SK-MEL-5 (cell line): ENCODE results near the gene ADORA3. TPM values are rescaled to one million over a fixed set of nuclear protein-coding genes. Genes with fewer than 3 reads are reported as not detected.

Experiments used
- DNase-seq: peaks from one replicate; pipeline ENCODE4 v3.0.0-alpha.2; 2016; ENCODE audit warnings: low read depth, low spot score
- in situ Hi-C: cut with HindIII; loops from 2 replicates; pipeline ENCODE4 v1.10.0; 2016; ENCODE audit warnings: low sequenced_read_pairs, high pct_unique_total_duplicates, low pct_unique_long_range_greater_than_20kb
- total RNA-seq: library from RNA; depleted of rRNA; stranded (reverse); fragments of >200 nt; shearing (Covaris generic); gene quantifications from 2 replicates; pipeline ENCODE4 v1.2.3, GENCODE V29; 2014

ADORA3 gene
- total RNA-seq, 1 experiment from 2014 or later = not detected

DNA sequence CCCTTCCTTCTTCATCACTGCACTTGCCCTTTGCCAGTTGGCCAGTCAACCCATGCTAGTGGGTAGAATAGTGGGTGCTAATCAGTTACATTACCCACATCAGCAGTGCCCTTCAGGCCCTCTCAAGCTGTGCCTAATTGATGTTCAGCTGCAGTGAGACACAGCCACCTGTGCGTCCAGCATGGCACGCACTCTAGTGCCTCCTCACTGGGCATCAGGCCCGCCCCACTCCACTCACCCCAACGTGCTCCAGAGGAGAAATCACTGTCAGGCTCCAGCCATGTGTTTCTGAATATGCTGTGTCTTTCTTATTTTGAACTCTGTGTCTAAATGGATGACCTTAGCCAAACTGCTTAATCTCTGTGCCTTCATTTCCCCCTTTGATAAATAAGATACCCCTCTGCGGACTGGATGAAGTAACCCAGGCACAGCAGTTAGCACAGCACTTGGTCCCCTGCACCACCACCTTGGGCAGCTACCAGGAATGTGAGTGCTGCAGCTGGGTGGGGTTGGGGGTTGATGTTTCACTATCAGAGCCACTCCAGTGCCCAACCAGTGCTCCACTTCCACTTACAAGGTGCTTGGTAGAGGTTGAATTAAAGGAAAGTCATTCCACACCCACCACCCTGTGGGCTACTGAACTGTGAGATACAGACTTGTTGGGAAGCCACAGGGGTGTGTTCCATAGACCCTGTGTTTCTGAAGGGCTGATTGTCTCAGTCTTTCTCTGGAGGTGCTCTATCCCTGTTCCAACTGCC lies 8.9 kb upstream of the ADORA3 start:
- in situ Hi-C loops = no loop called here
- DNase-seq = no peak

DNA sequence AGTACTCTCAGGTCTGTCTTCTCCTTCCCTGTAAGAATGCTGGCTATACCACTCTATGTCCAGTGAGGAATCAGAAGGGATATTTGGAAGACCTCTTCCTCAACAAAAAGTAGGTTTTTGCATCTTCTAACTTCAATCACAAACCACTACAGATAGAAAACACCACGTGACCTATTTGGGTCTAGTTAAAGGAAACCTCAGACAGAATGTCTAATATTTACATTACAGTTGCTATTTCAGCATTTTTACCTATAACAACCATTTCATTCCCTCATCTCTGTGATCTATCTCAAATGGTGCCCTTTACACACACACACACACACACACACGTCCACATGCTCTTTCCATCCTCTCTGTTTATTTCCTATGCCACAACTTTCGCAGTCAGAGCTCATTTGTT lies 7.9 kb upstream of the ADORA3 start:
- in situ Hi-C loops = no loop called here
- DNase-seq = no peak

DNA sequence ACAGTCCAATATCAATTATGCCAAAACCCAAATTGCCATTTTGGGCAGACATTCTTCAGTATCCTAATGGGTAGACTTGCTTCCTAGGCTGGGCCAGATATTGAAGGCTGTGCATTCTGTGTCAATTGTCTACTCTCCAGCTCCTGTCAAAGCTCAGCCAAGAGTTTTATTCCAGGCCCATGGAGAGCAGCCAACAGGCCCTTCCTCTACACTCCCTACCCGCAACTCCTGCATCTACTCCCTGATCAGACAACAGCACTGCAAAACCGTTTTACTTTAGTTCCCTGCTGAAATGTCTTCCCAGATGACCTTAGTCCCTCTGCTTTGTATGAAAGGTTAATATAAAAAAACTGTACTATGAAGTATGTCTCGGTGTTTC lies 6.6 kb upstream of the ADORA3 start:
- in situ Hi-C loops = no loop called here
- no peak for DNase-seq

DNA sequence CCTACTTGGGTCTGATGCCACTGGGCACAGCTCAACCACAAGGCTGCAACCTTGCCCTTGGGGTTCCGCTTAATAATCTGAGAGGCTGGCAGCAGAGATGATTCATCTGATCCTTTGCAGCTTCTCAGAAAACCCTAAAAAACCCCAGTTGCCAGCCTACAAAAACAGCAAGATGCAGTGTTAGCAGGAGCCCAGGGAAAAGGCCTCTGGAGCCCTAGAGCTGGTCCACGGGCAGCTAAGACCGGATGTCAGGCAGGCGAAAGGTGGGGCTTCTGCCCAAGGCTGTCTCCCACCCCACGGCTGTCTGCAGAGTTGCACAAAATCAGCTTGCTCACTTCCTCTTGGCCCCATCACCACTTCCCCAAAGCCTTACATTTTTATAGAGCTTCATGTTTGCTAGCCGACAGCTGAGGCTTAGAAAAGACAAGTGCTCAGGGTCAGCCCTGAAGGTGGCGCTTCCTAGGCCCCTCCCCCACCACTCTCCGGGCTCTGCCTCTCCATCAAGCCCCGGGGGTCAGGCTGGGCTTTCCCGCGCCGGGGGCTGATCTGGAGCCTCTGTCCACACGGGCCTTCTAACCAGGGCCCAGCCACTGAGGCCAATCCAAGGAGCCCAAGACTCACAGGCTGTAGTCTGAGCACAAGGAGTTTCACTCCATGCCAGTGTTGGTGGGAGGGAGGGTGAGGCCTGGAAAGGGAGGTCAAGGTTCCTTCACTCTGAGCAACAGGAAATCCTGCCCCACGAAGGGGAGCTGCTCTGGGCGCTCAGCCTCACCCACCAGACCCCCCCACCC lies 4.2 kb upstream of the ADORA3 start:
- no peak for DNase-seq
- in situ Hi-C loops = no loop called here

DNA sequence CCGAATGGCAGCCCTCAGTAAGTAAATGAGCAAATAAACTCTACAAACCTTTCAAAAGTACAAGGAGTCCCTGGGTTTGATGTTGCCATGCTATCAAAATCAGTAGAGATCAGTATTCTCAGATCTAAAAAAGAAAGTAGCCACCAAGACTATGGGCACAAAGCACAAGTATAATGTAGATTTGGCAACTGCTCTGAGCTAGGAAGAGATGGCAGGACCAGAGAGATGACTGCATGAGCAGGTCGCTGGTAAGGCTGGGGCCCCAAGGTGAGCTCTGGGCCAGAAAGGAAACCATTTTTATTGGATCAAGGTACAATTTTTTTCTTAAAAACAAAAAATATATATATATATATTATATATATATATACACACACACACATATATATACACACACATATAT lies 3.1 kb upstream of the ADORA3 start:
- DNase-seq = no peak
- in situ Hi-C loops = no loop called here

DNA sequence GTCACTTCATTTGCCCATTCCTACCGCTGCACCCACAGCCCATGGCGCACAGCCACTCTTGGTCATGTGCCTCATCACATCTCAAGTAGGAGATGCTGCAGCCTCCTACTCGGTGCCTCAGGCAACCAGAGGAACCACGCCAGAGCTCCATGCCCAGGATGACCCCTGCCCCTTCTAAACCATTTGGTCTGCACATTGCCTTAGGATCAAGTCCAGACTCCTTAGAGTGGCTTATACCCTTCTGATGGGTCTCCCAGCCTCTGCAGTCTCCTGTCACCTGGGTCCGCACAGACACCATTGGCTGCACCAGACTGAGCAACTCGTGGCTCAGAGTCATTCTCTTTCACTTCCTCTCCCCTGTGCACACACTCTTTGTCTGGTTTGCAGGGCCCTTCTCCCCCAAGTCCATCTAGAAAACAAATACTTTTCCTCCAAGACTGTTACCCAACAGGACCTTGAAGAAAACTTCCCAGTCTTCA lies 2.2 kb upstream of the ADORA3 start:
- in situ Hi-C loops = no loop called here
- no peak for DNase-seq

DNA sequence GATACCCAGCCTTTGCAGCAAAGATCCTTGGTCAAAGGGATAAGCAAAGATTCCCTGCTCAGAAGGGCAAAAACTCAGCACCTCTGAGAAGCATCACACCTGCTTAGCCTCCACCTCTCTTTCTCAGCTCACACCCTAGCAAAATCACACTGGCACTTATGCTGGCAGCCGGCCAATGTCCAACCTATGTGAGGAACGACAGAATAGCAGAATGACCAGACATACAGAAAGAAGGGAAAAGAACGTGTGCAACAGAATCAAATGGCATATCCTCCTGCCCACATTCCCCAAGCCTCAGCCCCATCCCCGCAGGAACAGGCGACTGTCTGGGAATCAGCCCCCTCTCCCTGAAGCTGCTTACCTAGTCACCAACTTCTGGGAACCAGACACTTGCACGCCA lies 664 bp upstream of the ADORA3 start:
- DNase-seq = no peak
- in situ Hi-C loops = no loop called here

DNA sequence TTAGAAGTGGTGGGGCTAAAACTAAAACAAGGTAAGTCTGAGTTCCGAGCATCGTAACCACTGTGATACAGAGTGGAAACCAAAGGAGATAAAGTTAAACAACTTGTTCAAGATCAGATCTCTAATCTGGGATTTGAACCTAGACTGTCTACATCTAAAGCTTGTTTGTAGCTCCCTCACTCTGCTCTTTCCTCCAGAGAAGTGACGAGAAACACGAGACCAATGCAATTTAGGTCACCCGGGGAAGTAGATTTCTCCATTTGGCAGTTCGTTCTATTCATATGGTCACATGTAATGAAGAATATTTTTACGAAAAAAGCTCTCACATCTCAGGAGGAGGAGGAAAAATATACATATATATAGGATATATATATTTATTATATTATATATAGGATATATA lies 1.8 kb downstream of the ADORA3 start:
- in situ Hi-C loops = no loop called here
- DNase-seq = no peak

DNA sequence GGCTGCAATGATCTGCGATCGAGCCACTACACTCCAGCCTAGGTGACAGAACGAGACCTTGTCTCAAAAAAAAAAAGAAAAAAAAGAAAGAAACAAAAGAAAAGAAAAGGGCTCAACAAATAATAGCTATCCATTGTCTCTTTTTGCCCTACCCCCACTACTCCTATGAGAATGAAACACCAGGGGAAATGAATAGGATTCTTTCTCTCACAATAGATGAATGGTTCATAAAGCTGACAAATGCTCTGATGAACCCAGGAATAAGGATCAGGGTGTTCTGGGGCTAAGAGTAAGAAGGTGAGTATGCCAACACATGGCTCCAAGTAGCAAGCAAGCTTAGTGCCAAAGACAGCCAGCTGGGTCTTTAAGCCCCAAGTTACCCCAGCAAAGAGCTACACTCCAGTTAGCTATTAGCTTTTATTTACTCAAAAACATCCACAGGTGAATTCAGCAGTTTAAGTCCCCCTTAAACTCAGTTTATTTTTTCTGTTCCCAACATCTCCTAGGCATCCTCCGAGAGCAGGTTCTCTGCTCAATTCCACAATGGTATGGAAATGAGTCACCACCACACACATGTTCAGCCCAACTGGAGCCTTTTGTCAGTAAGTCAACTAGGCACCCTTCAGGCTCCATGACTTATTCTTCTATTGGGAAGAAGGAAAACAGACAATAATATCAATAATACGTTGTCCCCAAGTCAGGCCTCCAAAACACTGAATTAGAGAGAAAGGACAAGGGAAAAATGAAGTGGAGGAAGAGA lies 4.2 kb downstream of the ADORA3 start:
- in situ Hi-C loops = no loop called here
- DNase-seq = no peak

DNA sequence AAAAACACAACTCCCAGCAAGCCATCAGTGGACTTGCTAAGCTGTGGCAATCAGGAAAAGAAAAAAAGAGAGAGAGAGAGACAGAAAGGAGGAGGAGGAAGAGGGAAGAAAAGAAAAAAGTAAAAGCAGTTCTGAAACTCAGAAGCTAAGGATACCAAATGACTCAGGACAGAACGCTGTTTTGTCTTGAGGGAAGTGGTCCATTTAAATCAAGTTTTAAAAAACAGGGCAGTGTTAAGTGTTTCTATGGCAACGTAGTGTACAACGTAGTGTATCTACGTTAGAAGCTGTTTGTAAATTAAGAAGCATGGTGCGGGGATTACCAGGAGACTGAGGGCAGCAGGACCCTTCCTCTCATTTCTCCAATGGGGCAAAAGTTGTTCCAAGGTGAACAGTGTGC lies 5.8 kb downstream of the ADORA3 start:
- no peak for DNase-seq
- in situ Hi-C loops = no loop called here

DNA sequence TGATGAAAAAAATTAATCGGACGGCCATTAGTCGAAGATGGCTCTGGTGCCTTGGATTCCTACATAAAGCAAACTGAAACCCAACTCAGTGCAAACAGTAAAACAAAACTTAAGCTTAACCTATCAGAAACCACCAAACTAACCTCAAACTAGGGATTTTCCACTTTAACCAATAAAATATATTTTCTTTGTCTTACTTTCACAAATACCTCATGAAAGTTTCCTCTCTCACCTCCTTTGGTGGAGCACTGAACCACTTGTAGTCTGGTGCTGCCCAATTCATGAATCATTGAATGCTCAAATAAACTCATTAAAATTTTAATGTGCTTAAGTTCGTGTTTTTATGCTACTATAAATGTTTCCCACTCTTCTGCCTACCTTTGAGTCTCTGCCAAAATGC lies 7.0 kb downstream of the ADORA3 start:
- no peak for DNase-seq
- in situ Hi-C loops = no loop called here

DNA sequence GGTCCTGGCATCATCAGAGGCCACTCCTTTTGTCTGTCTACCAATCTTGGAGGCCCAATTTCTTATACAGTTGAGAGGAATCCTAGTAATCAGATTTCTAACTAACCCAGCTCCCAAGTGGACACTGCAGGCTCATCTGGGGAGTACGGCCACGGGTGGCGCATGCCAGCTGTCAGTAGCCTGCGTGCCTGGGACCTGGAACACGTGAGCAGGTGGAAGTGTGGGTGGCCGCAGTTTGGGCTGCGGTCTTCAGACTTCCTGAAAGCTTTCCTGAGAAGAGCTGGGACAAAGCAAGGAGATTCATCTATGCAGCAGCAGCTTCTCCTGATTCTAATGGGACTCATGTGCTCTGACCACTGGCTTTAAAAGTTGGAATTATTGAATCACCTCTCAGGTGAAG lies 12.4 kb downstream of the ADORA3 start:
- in situ Hi-C loops = no loop called here
- no peak for DNase-seq

DNA sequence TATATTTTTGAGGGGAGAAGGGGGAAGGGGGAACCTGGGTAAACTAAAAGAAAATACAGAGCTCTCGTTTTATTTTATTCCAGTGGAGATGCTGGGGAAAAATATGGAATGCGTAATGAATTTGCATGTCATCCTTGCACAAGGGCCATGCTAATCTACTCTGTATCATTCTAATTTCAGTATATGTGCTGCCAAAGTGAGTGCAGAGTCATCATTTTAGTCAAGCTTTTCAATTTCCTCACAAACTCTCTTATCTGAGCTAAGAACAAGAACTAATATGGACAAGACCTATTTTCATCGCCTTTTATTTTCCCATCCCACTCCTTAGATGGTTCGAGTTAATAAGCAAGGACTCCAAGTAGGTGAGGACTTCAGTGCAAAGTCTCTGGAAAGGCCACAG lies 13.2 kb downstream of the ADORA3 start:
- in situ Hi-C loops = no loop called here
- no peak for DNase-seq

DNA sequence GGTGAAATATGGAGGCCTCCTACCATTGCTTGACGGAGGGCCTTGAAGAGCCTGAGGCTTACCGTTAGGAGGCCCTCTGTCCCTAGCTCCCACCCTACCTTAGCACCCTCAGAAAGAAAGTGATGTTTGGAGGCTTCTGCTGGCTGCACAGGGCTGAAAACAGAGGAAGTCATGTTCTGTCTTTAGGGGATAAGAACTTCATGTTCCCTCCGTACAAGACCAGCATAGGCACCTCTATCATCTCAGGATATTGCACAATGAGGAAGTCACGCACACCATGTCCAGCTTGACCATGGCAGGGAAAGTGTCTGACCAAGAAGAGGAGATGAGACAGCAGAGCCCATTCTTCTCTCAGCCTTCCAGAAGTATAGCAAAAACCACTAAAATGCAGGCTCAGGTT lies 13.8 kb downstream of the ADORA3 start:
- peak; percentile 14 for DNase-seq
- in situ Hi-C loops = no loop called here

DNA sequence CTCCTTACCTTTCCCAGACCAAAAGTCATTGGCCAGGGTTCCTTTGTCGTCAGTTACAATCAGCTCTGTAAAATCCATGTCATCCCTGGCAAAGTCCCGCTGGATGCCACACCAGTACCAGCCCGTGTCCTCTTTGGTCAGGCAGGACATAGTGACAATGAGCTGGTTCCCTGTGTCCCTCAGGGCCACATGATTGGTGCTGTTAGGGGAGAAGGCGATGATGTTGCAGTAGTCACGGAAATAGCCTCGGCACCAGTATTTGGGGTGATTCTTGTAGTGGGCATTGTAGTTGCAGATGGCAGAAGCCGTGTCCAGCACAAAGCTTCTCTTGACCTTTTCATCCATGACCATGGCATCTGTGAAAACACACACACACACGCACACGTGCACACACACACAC lies 14.8 kb downstream of the ADORA3 start:
- in situ Hi-C loops = no loop called here
- DNase-seq = no peak

DNA sequence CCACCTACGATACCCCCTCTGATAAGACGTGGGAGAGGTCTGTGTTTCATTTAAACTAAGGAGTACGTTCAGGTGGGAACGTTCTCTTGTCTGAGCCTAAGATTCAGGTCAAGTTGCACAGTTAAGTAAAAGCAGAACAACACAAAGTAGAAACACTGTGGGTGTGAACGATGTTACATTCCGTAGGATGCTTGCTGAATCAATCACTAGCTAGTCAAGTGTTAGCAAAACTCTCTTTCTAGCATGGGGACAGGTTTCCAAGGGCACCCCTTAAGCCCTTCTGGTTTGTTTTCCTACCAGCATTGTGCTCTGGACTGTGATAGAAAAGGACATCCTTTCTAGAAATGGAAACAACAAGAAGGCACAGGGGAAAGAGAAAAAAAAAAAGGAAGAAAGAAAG lies 16.3 kb downstream of the ADORA3 start:
- in situ Hi-C loops = no loop called here
- no peak for DNase-seq

DNA sequence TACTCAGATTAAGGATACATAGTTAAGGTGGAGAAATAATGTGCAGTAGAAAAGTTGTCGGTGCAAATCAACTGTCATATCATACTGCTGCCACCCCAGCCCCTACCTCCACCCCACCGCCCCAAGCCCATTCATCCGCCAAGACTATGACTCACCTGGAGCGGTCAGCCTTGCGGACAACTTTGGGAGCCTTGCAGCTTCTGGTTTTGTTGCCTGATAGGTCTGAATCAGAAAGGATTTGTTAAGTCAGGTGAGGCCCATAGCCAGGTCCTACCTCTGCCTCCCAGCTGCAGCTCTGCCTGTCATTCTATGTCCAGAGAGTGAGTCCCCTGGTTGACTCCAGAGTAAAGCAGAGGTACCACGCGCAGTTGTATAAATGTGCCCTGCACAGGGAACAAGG lies 17.0 kb downstream of the ADORA3 start:
- no peak for DNase-seq
- in situ Hi-C loops = no loop called here

DNA sequence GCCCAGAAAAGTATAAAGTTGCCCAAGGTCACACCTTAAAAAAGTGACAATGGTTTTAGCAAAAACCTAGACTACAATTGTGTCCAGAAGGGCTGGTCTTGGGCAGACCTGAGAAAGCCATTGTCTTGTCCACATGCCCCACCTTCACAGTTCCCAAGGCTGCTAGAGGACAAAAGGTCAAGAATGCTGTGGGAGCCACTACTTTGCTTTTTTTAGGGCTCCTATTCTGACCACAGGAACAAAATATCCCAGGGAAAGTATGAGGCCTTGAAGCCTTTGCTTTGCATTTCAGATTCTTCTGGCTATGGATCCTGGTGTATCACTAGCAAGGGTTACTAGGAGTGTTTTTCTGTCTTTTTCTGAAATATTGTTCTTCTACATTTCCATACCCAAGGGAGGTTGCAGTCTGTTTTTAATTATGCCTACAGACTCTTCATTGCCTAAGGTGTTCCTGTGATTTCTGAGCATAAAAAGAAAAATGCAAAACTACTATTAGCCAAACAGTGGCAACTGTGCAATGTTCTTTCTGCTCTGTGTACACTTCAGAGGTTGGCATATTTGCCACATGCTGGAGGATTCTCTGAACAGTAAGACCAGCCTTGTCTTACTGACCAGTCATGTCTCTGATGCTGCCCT lies 18.9 kb downstream of the ADORA3 start:
- in situ Hi-C loops = no loop called here
- DNase-seq = no peak
